GM18526 (cell line): ENCODE measurements around the gene MAML2.
A peak's percentile ranks its signal among the peaks of the same experiment; 100 is the strongest.

ENCODE experiments used
- POLR2A ChIP-seq: IDR thresholded peaks from 3 replicates; pipeline ENCODE4 v1.6.1; 2011; ENCODE audit not compliant: insufficient read length; ENCODE audit errors: extremely low read depth

The MAML2 gene

DNA sequence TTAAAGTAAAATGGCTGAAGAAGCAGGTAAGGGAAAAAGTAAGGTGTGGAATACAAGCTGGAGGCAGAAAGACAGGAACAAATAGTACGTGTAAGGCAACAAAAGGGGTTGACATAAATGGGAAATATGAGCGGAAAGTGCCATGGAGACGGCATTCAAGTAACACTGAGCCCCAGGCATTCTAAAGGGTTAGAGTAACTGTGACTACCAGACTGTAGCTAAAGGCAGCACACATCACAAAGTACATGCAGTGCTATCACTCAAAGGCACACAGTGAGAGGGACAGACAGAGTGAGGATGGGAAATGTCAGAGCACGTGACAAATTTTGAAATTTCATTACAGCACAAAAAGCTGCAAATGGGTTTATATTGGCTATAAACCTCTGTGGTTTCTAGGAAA lies 13.9 kb upstream of the MAML2 start:
- no peak for TF ChIP-seq POLR2A

GRCh38 chr11:96342014-96342960 lies 708 bp downstream of the MAML2 start:
- TF ChIP-seq POLR2A, result no peak

GRCh38 chr11:96341211-96342013 lies 1.6 kb downstream of the MAML2 start:
- TF ChIP-seq POLR2A, result peak; percentile 50

DNA sequence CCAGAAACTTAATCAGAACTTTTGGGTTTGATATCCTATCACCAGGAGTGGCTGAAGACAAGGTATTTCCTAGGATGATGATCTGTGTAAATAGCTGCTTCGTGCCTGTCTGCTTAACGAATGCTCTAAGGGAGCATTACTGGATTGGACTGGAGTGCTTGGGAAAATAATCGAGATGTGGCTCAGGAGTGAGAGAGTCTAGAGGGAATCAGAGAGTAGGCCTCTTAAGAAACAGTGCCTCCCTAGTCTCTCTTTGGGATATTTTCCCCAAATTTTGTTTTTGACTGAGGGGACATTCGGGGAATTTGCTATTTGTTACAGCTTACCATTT lies 2.5 kb downstream of the MAML2 start:
- no peak for TF ChIP-seq POLR2A

DNA sequence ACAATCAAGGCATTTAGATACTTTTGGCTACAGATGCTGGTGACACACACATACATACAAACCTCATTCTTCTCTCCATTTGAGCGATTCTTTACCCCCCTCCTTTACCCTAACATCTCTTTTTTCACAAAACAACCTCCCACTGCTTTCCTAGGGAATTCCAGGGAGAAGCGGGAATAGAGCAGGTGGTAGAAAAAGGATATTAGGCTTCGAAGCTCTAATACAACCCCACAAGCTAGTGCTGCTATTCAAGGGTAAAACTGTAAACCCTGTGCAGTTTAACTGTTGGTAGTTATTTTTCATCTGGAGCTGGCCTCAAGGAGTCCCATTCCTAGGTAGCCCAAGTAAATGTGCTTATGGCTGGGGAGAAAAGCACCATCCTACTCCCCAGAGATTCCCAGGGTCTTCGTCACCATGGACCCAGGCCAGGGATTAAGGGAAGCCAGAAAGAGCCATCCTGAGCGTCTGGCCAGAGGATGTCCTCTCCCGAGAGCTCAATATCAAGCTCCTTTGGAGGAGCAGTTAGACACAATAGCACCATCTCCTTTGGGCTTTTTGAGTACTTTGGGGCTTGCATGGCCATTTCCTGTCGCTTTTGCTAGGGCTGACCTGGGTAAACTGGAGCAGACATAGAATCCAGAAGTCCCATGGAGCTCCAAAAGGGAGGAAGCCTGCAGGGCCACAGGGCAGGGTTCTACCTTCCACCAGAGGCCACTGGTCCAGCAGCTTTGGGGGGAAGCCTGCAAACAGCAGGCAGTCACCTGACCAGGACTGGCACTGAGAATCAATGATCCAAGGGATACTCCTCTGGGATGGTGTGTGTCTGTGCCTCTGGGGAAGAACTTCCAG lies 3.1 kb downstream of the MAML2 start:
- no peak for TF ChIP-seq POLR2A

DNA sequence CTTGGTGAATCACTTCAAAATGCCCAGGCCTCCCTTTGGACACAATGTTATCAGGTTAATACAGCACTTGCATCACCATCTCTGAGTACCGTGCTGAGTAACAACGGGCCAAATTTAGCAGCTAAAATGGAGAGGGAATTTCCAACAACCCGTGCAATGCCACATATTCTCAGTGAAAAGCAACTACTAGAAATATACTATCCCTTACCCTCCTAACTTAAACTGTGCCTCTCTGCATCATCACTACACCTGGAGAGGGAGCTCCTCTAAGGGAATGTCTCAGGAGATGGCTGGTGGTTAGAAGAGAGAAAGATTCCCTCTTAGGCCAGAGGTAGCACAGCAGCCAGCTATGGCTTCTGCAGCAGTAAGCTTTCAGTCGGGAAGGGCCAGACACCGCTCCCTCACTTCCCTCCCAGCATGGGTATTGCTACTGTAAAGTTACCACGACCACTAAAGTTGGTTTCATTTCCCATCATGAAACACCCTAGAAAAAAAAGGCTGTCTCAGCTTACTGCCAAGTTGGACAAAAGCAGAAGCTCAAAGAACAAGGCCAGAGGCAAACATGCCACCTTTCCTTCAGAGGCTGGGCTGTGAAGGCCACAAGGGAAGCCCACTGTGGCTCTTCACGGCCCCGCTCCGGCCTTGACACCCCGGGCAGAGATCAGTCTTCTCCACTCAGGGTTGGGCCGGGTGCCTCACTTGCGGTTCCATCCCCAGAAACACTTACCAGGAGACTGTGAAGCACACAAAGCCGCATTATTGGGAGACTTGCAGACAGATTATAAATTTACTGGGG lies 3.9 kb downstream of the MAML2 start:
- no peak for TF ChIP-seq POLR2A

GRCh38 chr11:96337541-96338431 lies 5.2 kb downstream of the MAML2 start:
- TF ChIP-seq POLR2A, result no peak

DNA sequence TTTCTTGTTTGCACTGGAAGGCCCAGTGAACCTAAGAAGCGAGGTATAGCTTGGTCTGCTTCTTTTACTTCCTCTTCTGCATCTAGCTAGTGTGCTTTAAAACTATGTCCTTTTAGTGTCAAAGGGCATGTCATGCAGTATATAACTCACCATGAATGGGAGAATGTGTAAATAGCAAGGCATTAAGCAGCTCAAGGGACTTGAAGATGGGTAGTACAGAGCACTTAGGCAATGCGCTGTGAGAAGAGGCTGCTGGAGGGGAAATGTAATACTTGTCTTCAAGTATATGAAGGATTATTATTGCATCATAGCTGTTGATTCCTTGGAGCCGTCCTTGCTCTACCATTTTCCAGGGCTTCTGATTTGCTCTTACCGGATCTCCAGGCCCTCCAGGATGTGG lies 7.6 kb downstream of the MAML2 start:
- TF ChIP-seq POLR2A, result no peak

DNA sequence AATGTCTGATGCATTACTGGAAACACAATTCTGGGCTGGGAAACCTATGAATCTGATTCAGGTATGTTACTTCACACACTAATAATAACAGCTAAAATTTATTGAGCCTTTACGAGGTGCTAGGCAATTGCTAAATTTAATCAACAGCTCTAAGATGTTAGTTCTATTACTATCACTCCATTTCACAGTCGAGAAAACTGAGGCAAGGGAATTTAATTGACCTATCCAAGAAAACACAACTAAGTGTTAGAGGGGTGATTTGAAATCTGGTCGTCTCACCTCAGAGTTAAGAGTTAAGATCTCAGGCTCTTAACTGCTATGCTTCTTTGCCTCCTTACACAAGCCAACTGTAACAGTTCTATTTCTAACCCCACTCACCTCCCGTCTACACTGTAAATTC lies 8.8 kb downstream of the MAML2 start:
- TF ChIP-seq POLR2A, result no peak

- TF ChIP-seq POLR2A, result no peak
Measured at GRCh38 chr11:96333191-96333719, 9.7 kb downstream of the MAML2 start.

DNA sequence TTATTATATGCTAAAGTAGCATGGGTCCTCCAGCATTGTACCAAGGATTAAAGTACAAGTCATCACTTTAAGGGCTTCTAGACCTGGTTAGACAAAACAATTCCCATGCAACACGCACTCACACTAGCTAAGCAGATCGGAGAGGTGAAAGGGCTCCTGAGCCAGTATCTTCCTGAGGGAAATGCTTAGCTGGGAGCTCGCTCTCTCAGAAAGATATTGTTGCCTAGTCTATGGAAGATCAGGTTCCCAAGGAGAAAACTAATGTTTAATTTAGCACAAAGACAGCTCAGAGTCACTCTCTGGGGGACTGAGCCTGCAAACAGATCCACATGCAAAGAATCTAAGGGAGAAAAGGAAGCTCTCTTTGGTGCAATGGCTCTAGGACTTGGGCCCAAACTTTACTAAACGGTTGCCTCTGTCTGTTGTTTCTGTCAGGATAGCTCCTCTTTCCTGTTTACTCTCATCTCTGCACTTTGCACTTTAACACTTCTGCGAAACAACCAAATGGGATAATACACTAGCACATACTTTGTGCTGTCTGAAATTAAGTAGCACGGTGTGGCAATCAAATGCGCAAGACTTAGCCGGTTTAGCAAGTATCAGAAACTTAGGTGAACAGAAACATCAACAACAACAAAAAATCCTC lies 10.7 kb downstream of the MAML2 start:
- no peak for TF ChIP-seq POLR2A

DNA sequence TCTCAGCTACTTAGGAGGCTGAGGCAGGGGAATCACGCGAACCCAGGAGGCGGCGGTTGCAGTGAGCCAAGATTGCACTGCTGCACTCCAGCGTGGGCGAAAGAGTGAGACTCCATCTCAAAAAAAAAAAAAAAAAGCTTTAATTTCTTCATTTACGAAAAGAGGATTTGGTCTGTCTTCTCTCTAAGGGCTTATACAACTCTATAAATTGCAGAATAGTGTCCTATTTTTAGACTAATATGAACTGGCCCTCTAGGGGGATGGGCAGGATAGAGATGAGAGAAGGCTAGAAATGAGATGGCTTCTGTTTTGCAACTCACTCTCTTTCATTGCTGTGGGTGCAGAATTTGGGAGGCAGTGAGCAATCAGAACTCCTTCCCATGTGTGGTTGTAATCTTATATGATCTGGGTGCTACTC lies 11.3 kb downstream of the MAML2 start:
- no peak for TF ChIP-seq POLR2A

GRCh38 chr11:96330511-96330859 lies 12.5 kb downstream of the MAML2 start:
- TF ChIP-seq POLR2A, result no peak

DNA sequence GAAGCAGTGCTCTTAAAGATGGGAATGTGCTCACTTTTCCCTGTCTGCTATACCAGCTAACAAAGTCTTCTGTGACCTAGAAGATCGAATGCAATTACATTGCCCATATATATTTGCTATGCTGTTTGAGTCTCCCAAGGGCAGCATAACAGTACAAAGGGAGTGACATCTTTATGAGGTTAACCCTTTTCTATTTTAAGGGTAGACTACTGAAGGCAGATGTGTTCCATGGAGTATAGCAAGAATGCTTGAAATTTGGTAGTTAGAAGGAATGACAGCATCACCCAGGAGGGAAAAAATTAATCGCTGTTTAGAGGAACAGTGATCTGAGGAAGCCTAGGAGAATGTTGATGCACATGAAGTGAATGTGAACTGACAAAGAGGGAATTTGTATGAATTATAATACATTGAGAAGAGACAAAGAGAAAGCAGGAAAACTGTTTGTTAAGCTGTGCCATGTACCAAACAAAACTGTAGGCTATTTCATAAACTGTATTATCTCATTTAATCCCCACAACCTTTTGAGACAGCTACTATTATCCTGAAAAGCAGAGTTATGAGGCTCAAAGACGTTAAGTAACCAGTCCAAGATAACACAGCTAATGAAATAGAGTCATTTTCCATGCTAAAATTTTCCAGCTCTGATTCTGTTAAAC lies 13.0 kb downstream of the MAML2 start:
- TF ChIP-seq POLR2A, result no peak
